ENCODE measurements around the gene ITPR1.

GRCh38 chr3:4726549-4726948 is 233.4 kb downstream of the ITPR1 start:
- TF ChIP-seq CEBPZ (IDR thresholded peaks at IDR 0.05; ENCODE audit: low read depth, low read length) (no peak), POLR2AphosphoS5 (IDR thresholded peaks at IDR 0.05; ENCODE audit: low read length) (no peak), RAD21 (IDR thresholded peaks at IDR 0.05; ENCODE audit: insufficient read depth, low read depth, low read length) (no peak), POLR2A (IDR thresholded peaks at IDR 0.05; ENCODE audit: low read depth, low read length) (no peak), CTCF (IDR thresholded peaks at IDR 0.05 in 2 of 3, conservative IDR thresholded peaks at IDR 0.05 in 1 of 3; ENCODE audit: control insufficient read depth in 2 of 3, extremely low read depth in 1 of 3, insufficient read depth in 1 of 3, low read depth in 3 of 3, low read length in 3 of 3) (no peak), TBL1XR1 (IDR thresholded peaks at IDR 0.05; ENCODE audit: low read depth, low read length) (no peak), SMC3 (IDR thresholded peaks at IDR 0.05; ENCODE audit: borderline replicate concordance, low read length) (no peak)

Data from GM12878 (cell line).